Neural cell (in vitro differentiated cells): ENCODE results near the gene TDG. TPM values are rescaled to one million over a fixed set of nuclear protein-coding genes. Genes with fewer than 3 reads are reported as not detected.
"Not testable (repeated sequence)": the region's sequence is repeated elsewhere in the genome, so short reads cannot be mapped to it uniquely, and the experiment has no call there.

Experiments used
- H2AFZ ChIP-seq: fragments of 200-600, 300-800 bp; sonication (generic), shearing (Covaris generic); 2 replicates; pipeline ENCODE4 v1.6.0; 2014; ENCODE audit warnings: low read depth, mild to moderate bottlenecking, antibody characterized with exemption, low read length, moderate library complexity
- H3F3A ChIP-seq: fragments of 200-600 bp; shearing (Covaris generic); 2 replicates; pipeline ENCODE4 v1.6.1; 2016; ENCODE audit warnings: mild to moderate bottlenecking, moderate library complexity, mixed read lengths, antibody characterized with exemption, low read length; ENCODE audit not compliant: insufficient read depth, poor library complexity, severe bottlenecking
- H3K27ac ChIP-seq: fragments of 200-600, 300-800 bp; sonication (generic), shearing (Covaris generic); 2 replicates; pipeline ENCODE4 v1.5.1; 2014; ENCODE audit warnings: mild to moderate bottlenecking, low read length, moderate library complexity
- H3K27me3 ChIP-seq: fragments of 300-800, 200-600 bp; sonication (generic), shearing (Covaris generic); 2 replicates; pipeline ENCODE4 v1.6.0; 2014; ENCODE audit warnings: mild to moderate bottlenecking, low read depth, low read length, moderate library complexity; ENCODE audit not compliant: insufficient read depth
- H3K36me3 ChIP-seq: fragments of 300-800, 200-600 bp; sonication (generic), shearing (Covaris generic); 2 replicates; pipeline ENCODE4 v1.5.1; 2014; ENCODE audit warnings: mild to moderate bottlenecking, antibody characterized with exemption, low read length, moderate library complexity; ENCODE audit not compliant: insufficient read depth
- H3K4me2 ChIP-seq: fragments of 300-800, 200-600 bp; sonication (generic), shearing (Covaris generic); 2 replicates; pipeline ENCODE4 v1.6.0; 2014; ENCODE audit warnings: mild to moderate bottlenecking, low read length
- H3K4me3 ChIP-seq: fragments of 300-800, 200-600 bp; sonication (generic), shearing (Covaris generic); 2 replicates; pipeline ENCODE4 v1.5.1; 2014; ENCODE audit warnings: mild to moderate bottlenecking, low read length, moderate library complexity
- H3K79me2 ChIP-seq: fragments of 200-600 bp; shearing (Covaris generic); replicated peaks from 2 replicates; pipeline ENCODE4 v1.6.0; 2014; ENCODE audit warnings: mild to moderate bottlenecking, low read length, moderate library complexity; ENCODE audit not compliant: insufficient read depth
- H3K9ac ChIP-seq: fragments of 300-800, 200-600 bp; sonication (generic), shearing (Covaris generic); 2 replicates; pipeline ENCODE4 v1.6.1; 2016; ENCODE audit warnings: mild to moderate bottlenecking, low read length, mixed read lengths
- H3K9me2 ChIP-seq: fragments of 200-600 bp; shearing (Covaris generic); 2 replicates; pipeline ENCODE4 v1.6.1; 2016; ENCODE audit warnings: mild to moderate bottlenecking, low read length, mixed read lengths; ENCODE audit not compliant: insufficient read depth
- H3K9me3 ChIP-seq: fragments of 200-600, 300-800 bp; sonication (generic), shearing (Covaris generic); 2 replicates; pipeline ENCODE4 v1.6.1; 2016; ENCODE audit warnings: mild to moderate bottlenecking, mixed run types, low read length, moderate library complexity, mixed read lengths
- H4K20me1 ChIP-seq: fragments of 200-600 bp; shearing (Covaris generic); 2 replicates; pipeline ENCODE4 v1.6.1; 2016; ENCODE audit warnings: mild to moderate bottlenecking, mixed run types; ENCODE audit not compliant: insufficient read depth
- CTCF ChIP-seq: fragments of 450-650 bp; IDR thresholded peaks from 2 replicates; pipeline ENCODE4 v1.5.1; 2014; ENCODE audit warnings: antibody characterized with exemption, mild to moderate bottlenecking, moderate library complexity; ENCODE audit not compliant: poor library complexity, severe bottlenecking
- EP300 ChIP-seq: fragments of 450-650 bp; conservative IDR thresholded peaks from 2 replicates; pipeline ENCODE4 v1.6.1; 2014; ENCODE audit warnings: antibody characterized with exemption, mild to moderate bottlenecking, moderate library complexity; ENCODE audit not compliant: poor library complexity, severe bottlenecking
- EZH2 ChIP-seq: fragments of 200-600, 300-800 bp; shearing (Covaris generic), sonication (generic); IDR thresholded peaks from 2 replicates; pipeline ENCODE4 v1.6.1; 2014; ENCODE audit warnings: antibody characterized with exemption, low read length, borderline replicate concordance, mild to moderate bottlenecking; ENCODE audit not compliant: insufficient read depth, poor library complexity, severe bottlenecking
- MXI1 ChIP-seq: fragments of 450-650 bp; conservative IDR thresholded peaks from 2 replicates; pipeline ENCODE4 v1.6.1; 2014; ENCODE audit warnings: antibody characterized with exemption, mild to moderate bottlenecking; ENCODE audit not compliant: poor library complexity, severe bottlenecking
- POLR2AphosphoS5 ChIP-seq: IDR thresholded peaks from 2 replicates; pipeline ENCODE4 v1.6.1; 2012
- RAD21 ChIP-seq: fragments of 450-650 bp; conservative IDR thresholded peaks from 2 replicates; pipeline ENCODE4 v1.6.1; 2014; ENCODE audit warnings: antibody characterized with exemption, mild to moderate bottlenecking, moderate library complexity
- REST ChIP-seq: IDR thresholded peaks from 2 replicates; pipeline ENCODE4 v1.6.1; 2012; ENCODE audit warnings: borderline replicate concordance
- SMC3 ChIP-seq: fragments of 450-650 bp; conservative IDR thresholded peaks from 2 replicates; pipeline ENCODE4 v1.6.1; 2014; ENCODE audit warnings: antibody characterized with exemption, mild to moderate bottlenecking, moderate library complexity; ENCODE audit not compliant: poor library complexity
- TAF1 ChIP-seq: IDR thresholded peaks from 2 replicates; pipeline ENCODE4 v1.6.1; 2012; ENCODE audit warnings: low read depth
- polyA plus RNA-seq: library from polyadenylated mRNA; depleted of rRNA; stranded (reverse); fragments of >200 nt; gene quantifications from 2 replicates; pipeline ENCODE4 v1.2.3, GENCODE V29; 2014

Gene TDG
- polyA plus RNA-seq, 1 donor from 2014 or later = 128 TPM

GRCh38 chr12:104012331-104012730 is 46.7 kb downstream of the TDG start:
- TF ChIP-seq RAD21 = no peak
- TF ChIP-seq TAF1 = no peak
- TF ChIP-seq MXI1 = no peak
- TF ChIP-seq CTCF = no peak
- no peak for TF ChIP-seq SMC3
- TF ChIP-seq POLR2AphosphoS5 = no peak
- TF ChIP-seq EZH2 = no peak
- no peak for TF ChIP-seq REST
- TF ChIP-seq EP300 = no peak
- Histone ChIP-seq H3K79me2 (no peaks in the 10 kb centered on the region), H2AFZ (no peak overlapping the region), H3K4me2 (no peak overlapping the region), H3K36me3 (no peaks in the 10 kb centered on the region), H4K20me1 (no peaks in the 10 kb centered on the region), H3K9me3 (no peaks in the 10 kb centered on the region), H3K27me3 (no peaks in the 10 kb centered on the region), H3K4me3 (no peak overlapping the region), H3K9me2 (no peaks in the 10 kb centered on the region), H3F3A (no peaks in the 10 kb centered on the region), H3K9ac (no peak overlapping the region), H3K27ac (no peak overlapping the region)

DNA sequence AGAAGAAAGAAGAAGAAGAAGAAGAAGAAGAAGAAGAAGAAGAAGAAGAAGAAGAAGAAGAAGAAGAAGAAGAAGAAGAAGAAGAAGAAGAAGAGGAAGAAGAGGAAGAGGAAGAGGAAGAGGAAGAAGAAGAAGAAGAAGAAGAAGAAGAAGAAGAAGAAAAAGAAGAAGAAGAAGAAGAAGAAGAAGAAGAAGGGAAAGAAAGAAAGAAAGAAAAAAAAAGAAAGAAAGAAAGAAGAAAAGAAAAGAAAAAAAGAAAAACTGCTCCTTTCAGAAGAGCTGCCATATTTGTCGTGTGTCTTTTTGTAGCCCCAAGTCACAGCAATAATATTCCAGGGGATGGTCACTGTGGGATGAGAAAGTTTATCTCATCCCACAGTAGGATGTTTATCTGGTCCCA is 56.2 kb downstream of the TDG start:
- H3K4me3 ChIP-seq, H2AFZ ChIP-seq, H3K27me3 ChIP-seq, H3K36me3 ChIP-seq, H3K4me2 ChIP-seq, H3K9me2 ChIP-seq, H3K9me3 ChIP-seq, H3K27ac ChIP-seq, H3F3A ChIP-seq, H3K9ac ChIP-seq, H4K20me1 ChIP-seq, H3K79me2 ChIP-seq: not testable (repeated sequence)

GRCh38 chr12:104022786-104023185 is 57.1 kb downstream of the TDG start:
- H3K27ac ChIP-seq = no peak overlapping the region
- H3K27me3 ChIP-seq = no peaks in the 10 kb centered on the region
- TF ChIP-seq MXI1 (no peak), EP300 (peak; percentile 10)
- H3K79me2 ChIP-seq = no peaks in the 10 kb centered on the region
- no peak overlapping the region for H2AFZ ChIP-seq
- H3K36me3 ChIP-seq = no peaks in the 10 kb centered on the region
- H3K9me3 ChIP-seq = no peaks in the 10 kb centered on the region
- H3K4me3 ChIP-seq = no peak overlapping the region
- H4K20me1 ChIP-seq = no peaks in the 10 kb centered on the region
- H3K9me2 ChIP-seq = no peaks in the 10 kb centered on the region
- no peak overlapping the region for H3K9ac ChIP-seq
- H3F3A ChIP-seq = no peaks in the 10 kb centered on the region
- no peak overlapping the region for H3K4me2 ChIP-seq
